Thyroid gland (tissue), 4 donors: ENCODE measurements around the gene USP24.

Source experiments
- POLR2A ChIP-seq, 2 donors: fragments of 450-650 bp; IDR thresholded peaks; one replicate each; pipeline ENCODE4 v1.6.1; 2017; ENCODE audit warnings: antibody characterized with exemption in 2 of 2, mild to moderate bottlenecking in 2 of 2, moderate library complexity in 1 of 2
- TF ChIP-seq, protein P1 (sequence below), 6 experiments: fragments of 200-600 bp in 3 of 6; fragments of 450-650 bp in 3 of 6; sonication (generic) in 3 of 6; IDR thresholded peaks; one replicate each; pipeline ENCODE4 v1.5.1; 2016 to 2019; ENCODE audit warnings: antibody characterized with exemption in 6 of 6, mild to moderate bottlenecking in 2 of 6, inconsistent platforms in 1 of 6, moderate library complexity in 1 of 6

DNA sequence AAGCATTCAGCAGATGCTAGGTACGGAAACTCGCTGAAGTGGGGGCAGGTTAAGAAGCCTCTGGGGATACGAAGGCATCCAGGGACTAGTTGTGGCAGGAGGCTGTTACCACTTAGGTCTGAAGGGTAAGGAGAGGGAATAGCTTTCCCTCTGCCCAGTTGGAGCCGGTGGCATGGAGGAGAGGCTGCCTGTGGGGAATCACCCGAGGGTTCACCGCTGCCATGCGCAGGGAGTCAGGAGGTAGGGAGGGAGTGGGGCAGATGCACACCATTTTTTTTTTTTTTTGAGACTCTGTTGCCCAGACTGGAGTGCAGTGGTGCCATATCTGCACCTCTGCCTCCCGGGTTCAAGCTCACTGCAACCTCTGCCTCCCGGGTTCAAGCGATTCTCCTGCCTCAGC is 169.7 kb downstream of the USP24 start:
- TF ChIP-seq, protein P1, sequence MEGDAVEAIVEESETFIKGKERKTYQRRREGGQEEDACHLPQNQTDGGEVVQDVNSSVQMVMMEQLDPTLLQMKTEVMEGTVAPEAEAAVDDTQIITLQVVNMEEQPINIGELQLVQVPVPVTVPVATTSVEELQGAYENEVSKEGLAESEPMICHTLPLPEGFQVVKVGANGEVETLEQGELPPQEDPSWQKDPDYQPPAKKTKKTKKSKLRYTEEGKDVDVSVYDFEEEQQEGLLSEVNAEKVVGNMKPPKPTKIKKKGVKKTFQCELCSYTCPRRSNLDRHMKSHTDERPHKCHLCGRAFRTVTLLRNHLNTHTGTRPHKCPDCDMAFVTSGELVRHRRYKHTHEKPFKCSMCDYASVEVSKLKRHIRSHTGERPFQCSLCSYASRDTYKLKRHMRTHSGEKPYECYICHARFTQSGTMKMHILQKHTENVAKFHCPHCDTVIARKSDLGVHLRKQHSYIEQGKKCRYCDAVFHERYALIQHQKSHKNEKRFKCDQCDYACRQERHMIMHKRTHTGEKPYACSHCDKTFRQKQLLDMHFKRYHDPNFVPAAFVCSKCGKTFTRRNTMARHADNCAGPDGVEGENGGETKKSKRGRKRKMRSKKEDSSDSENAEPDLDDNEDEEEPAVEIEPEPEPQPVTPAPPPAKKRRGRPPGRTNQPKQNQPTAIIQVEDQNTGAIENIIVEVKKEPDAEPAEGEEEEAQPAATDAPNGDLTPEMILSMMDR (IDR thresholded peaks at IDR 0.05) = no peak
- no peak for TF ChIP-seq POLR2A (IDR thresholded peaks at IDR 0.05)
